ENCODE measurements around the gene IFT80. TPM values are rescaled to one million over a fixed set of nuclear protein-coding genes. Genes with fewer than 3 reads are reported as not detected.

IFT80 gene
- 10 to 100 TPM; 17.1 to 24.2 (median 22.6) TPM for total RNA-seq

- TF ChIP-seq, protein P1, sequence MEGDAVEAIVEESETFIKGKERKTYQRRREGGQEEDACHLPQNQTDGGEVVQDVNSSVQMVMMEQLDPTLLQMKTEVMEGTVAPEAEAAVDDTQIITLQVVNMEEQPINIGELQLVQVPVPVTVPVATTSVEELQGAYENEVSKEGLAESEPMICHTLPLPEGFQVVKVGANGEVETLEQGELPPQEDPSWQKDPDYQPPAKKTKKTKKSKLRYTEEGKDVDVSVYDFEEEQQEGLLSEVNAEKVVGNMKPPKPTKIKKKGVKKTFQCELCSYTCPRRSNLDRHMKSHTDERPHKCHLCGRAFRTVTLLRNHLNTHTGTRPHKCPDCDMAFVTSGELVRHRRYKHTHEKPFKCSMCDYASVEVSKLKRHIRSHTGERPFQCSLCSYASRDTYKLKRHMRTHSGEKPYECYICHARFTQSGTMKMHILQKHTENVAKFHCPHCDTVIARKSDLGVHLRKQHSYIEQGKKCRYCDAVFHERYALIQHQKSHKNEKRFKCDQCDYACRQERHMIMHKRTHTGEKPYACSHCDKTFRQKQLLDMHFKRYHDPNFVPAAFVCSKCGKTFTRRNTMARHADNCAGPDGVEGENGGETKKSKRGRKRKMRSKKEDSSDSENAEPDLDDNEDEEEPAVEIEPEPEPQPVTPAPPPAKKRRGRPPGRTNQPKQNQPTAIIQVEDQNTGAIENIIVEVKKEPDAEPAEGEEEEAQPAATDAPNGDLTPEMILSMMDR (IDR thresholded peaks at IDR 0.05; ENCODE audit: low read depth) = no peak
Measured at GRCh38 chr3:160399125-160400029, at the start of gene IFT80, which contains the start of gene SMC4. TSS of gene IFT80 (minus strand) at chr3:160399225. CDS start at chr3:160384600, 14,625 bp downstream. TSS of gene SMC4 (plus strand) at chr3:160399650. CDS start at chr3:160400827, 1,177 bp downstream.

DNA sequence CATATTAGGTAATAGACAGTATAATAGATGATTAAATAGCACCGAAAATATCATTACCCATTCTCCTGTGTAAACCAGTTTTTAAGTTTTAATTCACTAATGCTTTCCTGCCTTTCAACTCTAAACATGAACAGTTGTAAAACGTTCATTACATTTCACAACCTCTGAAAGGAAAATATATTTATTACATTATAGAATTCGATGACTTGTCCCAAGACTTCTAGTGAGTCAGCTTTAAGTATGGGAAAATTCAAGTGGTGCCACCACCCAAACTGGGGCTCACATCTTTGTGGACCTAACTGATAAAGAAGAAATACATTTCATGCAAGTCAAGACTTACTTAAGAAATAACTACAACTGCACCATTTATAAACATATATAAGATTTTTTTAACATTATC lies 48.5 kb upstream of the IFT80 start:
- TF ChIP-seq, protein P1 (IDR thresholded peaks at IDR 0.05; ENCODE audit: low read depth) = no peak

GRCh38 chr3:160446522-160447056 lies 47.6 kb upstream of the IFT80 start:
- TF ChIP-seq, protein P1 (IDR thresholded peaks at IDR 0.05; ENCODE audit: low read depth) = no peak

DNA sequence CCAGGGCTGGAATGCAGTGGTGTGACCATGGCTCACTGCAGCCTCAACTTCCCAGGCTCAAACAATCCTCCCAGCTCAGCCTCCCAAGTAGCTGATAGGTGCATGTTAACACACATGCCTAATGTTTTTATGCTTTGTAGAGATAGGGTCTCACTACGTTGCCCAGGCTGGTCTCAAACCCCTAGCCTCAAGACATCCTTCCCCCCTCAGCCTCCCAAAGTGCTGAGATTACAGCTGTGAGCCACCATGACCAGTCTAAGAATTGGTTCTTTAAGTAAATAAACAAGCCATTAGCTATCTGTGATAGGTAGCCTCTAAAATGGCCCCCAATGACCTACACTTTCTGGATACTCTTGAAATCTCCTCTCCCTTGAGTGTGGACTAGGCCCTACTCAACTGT lies 46.8 kb upstream of the IFT80 start:
- TF ChIP-seq, protein P1 (IDR thresholded peaks at IDR 0.05; ENCODE audit: low read depth) = no peak

DNA sequence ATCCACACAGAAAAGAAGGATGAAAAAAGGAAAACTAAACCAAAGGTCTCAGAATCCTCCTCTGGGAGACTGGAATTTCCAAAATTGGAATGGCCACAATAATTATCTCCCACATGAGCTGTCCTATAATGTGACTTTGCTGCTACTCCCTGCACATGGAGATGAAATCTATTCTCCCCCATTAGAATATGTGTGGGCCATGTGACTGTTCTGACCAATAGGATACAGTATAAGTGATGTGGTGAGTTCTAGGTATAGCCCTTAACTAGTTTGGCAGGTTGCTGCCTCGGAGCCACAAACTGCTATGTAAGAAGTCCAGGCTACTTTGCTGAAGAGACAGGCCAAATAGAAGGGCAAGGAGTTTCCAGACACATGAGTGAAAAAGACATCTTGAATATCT lies 45.4 kb upstream of the IFT80 start:
- TF ChIP-seq, protein P1 (IDR thresholded peaks at IDR 0.05; ENCODE audit: low read depth) = no peak

DNA sequence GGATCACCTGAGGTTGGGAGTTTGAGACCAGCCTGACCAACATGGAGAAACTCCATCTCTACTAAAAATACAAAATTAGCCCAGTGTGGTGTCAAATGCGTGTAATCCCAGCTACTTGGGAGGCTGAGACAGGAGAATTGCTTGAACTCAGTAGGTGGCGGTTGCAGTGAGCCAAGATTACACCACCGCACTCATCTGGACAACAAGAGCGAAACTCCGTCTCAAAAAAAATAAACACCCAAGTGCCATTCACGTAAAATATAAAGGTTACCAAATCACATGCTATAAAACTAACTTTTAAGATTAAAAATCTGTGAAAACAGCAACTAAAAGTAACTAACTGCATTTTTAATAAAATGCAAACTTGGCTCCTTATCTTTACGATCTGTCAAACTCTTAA lies 41.7 kb upstream of the IFT80 start:
- TF ChIP-seq, protein P1 (IDR thresholded peaks at IDR 0.05; ENCODE audit: low read depth) = no peak

GRCh38 chr3:160437083-160437455 lies 38.0 kb upstream of the IFT80 start:
- TF ChIP-seq, protein P1 (IDR thresholded peaks at IDR 0.05; ENCODE audit: low read depth) = no peak
